Esophagus muscularis mucosa (tissue), 4 donors: ENCODE results near the gene RAB15. TPM values are rescaled to one million over a fixed set of nuclear protein-coding genes. Genes with fewer than 3 reads are reported as not detected.

Experiments used
- DNase-seq: peaks from one replicate; pipeline ENCODE4 v3.0.0-alpha.2; 2017; ENCODE audit errors: extremely low spot score
- H3K27ac ChIP-seq, 4 donors: fragments of 200-600 bp; sonication (generic); replicated peaks in 1 of 4; 1 replicate in 3 of 4; 2 replicates in 1 of 4; pipeline ENCODE4 v1.5.1; 2016 to 2019; ENCODE audit warnings: mild to moderate bottlenecking in 1 of 4
- H3K27me3 ChIP-seq, 4 donors: fragments of 200-600 bp; sonication (generic); one replicate each; pipeline versions ENCODE4 v1.5.1 to v1.6.0; 2016 to 2019
- H3K36me3 ChIP-seq, 4 donors: fragments of 200-600 bp; sonication (generic); one replicate each; pipeline ENCODE4 v1.5.1; 2016 to 2019
- H3K4me1 ChIP-seq, 4 donors: fragments of 200-600 bp; sonication (generic); one replicate each; pipeline ENCODE4 v1.5.1; 2016 to 2019
- H3K4me3 ChIP-seq, 4 donors: fragments of 200-600 bp; sonication (generic); 1 replicate in 2 of 4; 2 replicates in 2 of 4; pipeline ENCODE4 v1.5.1; 2016 to 2019; ENCODE audit warnings: mild to moderate bottlenecking in 4 of 4, moderate library complexity in 1 of 4
- H3K9me3 ChIP-seq, 4 donors: fragments of 200-600 bp; sonication (generic); 1 replicate in 3 of 4; 2 replicates in 1 of 4; pipeline ENCODE4 v1.5.1; 2016 to 2019
- EP300 ChIP-seq: sonication (generic); formaldehyde crosslinking; IDR thresholded peaks from one replicate; pipeline ENCODE4 v1.6.1; 2017; ENCODE audit warnings: antibody characterized with exemption
- POLR2A ChIP-seq: fragments of 450-650 bp; IDR thresholded peaks from one replicate; pipeline ENCODE4 v1.6.1; 2017; ENCODE audit warnings: antibody characterized with exemption, moderate library complexity, mild to moderate bottlenecking, low read depth
- POLR2AphosphoS5 ChIP-seq, 2 donors: sonication (generic); formaldehyde crosslinking; IDR thresholded peaks; one replicate each; pipeline ENCODE4 v1.6.1; 2017; ENCODE audit warnings: antibody characterized with exemption in 2 of 2
- WGBS: methylation state at CpG from one replicate; pipeline ENCODE4 v1.1.5; 2018; 5-methylcytosine and 5-hydroxymethylcytosine counted together
- intact Hi-C: fragments of 100-400 bp; cut with DNase I; formaldehyde crosslinking; loops from one replicate; pipeline ENCODE4 v1.15.1; 2023
- total RNA-seq, 4 donors: library from RNA; depleted of rRNA; stranded (reverse); fragments of >200 nt; gene quantifications; one replicate each; pipeline versions ENCODE4 v1.1.0 to v1.2.1, GENCODE V29; 2016
- TF ChIP-seq, protein P1 (sequence below), 3 experiments: fragments of 200-600 bp in 2 of 3; fragments of 450-650 bp in 1 of 3; sonication (generic) in 2 of 3; IDR thresholded peaks; one replicate each; pipeline ENCODE4 v1.5.1; 2017 to 2019; ENCODE audit warnings: antibody characterized with exemption in 3 of 3, mild to moderate bottlenecking in 2 of 3, moderate library complexity in 1 of 3

The RAB15 gene
- total RNA-seq, 4 donors from 2014 or later, result 3.7 to 11.4 (median 7.1) TPM

DNA sequence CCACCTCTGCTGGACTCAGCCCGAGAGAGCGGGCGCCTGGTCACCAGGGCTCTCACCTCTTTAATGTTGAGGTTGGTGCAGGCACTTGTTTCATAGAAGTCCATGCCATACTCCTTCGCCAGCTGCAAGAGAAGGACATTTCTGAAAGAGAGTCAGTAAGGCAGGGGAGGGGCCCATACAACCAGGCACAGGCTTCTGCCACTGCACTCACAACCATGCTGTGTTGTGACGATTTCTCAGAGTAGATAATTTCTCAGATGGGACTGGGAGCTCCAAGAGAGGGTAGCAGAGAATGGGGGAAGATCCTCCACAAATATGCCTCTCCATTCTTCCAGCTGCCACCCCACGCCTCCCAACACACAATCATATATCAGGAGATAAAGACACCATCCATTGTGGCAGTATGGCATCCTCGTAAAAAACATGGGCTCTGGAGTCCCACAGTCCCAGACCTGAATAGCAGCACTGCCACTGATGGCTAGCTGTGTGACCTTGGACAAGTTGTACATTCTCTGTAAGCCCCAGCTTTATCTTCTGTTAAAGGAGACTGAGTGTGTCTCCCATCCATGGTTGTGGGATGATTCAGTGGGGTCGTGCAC, 23.4 kb downstream of the RAB15 start:
- Histone ChIP-seq H3K4me1 (peaks cover 0 to 7% (median 2%) of the 10 kb centered on the region in 4 donors), H3K27ac (no peak overlapping the region), H3K27me3 (no peaks in the 10 kb centered on the region), H3K4me3 (no peak overlapping the region), H3K9me3 (no peaks in the 10 kb centered on the region), H3K36me3 (peaks cover 0 to 68% (median 39%) of the 10 kb centered on the region in 4 donors)
- intact Hi-C loops, result no loop called here
- no peak for DNase-seq
- TF ChIP-seq POLR2A, result no peak
- TF ChIP-seq, protein P1, sequence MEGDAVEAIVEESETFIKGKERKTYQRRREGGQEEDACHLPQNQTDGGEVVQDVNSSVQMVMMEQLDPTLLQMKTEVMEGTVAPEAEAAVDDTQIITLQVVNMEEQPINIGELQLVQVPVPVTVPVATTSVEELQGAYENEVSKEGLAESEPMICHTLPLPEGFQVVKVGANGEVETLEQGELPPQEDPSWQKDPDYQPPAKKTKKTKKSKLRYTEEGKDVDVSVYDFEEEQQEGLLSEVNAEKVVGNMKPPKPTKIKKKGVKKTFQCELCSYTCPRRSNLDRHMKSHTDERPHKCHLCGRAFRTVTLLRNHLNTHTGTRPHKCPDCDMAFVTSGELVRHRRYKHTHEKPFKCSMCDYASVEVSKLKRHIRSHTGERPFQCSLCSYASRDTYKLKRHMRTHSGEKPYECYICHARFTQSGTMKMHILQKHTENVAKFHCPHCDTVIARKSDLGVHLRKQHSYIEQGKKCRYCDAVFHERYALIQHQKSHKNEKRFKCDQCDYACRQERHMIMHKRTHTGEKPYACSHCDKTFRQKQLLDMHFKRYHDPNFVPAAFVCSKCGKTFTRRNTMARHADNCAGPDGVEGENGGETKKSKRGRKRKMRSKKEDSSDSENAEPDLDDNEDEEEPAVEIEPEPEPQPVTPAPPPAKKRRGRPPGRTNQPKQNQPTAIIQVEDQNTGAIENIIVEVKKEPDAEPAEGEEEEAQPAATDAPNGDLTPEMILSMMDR (IDR thresholded peaks at IDR 0.05), result no peak
- TF ChIP-seq EP300, result no peak
- TF ChIP-seq POLR2AphosphoS5 (IDR thresholded peaks at IDR 0.05), result no peak
- 90% methylated on average over 6 of the region's 8 CpGs for WGBS

DNA sequence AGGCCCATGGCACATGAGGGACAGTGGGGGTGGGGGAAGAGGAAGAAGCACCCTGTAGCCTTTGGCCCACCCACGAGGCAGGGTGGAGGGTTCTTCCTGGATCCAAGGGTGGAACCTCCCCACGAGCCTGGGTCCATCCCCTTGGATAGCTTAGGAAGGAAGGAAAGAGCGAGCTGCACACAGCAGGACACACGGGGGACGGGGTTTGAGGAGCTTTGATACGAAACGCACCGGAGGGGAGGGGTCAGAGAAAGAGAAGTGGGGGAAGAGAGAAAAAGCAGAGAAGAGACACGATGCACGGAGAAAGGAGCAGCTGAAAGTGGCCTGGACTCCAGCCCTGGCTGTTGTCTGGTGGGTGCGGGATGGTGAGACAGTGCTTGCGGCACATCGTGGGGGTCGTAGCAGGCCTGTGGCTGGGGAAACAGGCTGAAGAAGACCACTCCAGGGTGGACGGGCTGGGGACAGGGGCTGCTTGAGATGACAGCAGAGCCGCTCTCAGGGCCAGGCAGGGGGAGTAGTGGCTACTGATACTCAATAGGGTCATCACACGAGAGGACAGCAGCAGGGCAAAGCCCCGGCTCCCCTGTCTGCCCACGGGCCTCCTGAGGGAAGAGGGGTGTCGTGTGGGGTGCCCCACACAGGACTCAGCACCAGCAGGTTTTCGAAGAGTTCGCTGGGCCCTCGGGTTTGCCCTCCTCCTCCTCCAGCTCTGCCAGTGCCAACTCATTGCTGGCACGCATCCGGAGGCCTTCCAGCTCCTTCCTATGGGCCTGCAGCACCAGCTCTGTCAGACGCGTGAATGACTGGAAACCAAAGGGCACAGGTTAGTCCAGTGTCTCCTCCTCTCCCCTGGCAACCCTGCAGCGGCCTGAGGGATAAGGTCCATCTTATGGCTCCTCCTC, 24.2 kb downstream of the RAB15 start:
- H3K27ac ChIP-seq, result no peak overlapping the region
- H3K36me3 ChIP-seq, result peaks cover 0 to 75% (median 45%) of the 10 kb centered on the region in 4 donors
- 84% methylated on average over 26 of the region's 28 CpGs for WGBS
- no peak overlapping the region for H3K4me3 ChIP-seq
- no peak for DNase-seq
- H3K27me3 ChIP-seq, result no peaks in the 10 kb centered on the region
- peaks cover 0 to 7% (median 2%) of the 10 kb centered on the region in 4 donors for H3K4me1 ChIP-seq
- TF ChIP-seq, protein P1 (IDR thresholded peaks at IDR 0.05), result no peak
- TF ChIP-seq POLR2A, result no peak
- TF ChIP-seq POLR2AphosphoS5 (IDR thresholded peaks at IDR 0.05), result no peak
- TF ChIP-seq EP300, result no peak
- no peaks in the 10 kb centered on the region for H3K9me3 ChIP-seq
- intact Hi-C loops, result no loop called here

DNA sequence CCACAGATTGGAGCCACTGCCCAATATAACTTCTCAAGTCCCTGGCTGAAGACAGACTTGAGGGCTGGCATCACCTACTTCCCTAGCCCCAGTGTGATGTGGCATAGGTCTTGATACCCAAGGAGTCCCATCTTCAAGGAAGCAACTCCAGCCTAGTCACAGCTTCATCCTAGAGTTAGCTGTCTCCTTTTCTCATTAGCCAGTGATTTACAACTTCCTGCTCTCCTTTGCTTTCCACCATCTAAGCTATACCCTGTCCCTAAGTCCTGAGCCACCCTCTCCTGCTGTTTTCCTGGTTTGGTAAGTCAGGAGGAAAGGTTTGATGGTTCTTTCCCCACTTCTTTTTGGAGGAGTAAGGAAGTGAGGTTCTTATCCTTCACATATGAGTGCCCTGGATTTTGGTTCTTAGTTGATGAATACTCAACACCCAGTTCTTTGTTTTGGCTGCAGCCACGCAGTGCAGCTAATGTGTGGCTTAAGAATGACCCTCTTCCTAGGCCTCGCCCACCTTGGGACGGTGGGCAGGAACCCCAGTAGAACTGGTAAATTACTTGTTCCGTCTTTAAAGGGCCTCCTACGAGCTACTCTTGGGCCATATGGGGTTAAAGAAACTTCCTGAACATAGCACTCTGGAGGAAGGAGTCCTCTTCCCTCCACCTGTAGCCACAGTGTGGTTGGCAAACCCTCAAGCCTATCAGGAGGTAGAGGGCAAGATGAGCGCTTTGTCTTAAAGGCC, 25.7 kb downstream of the RAB15 start:
- DNase-seq, result no peak
- intact Hi-C loops, result no loop called here
- WGBS, result 81% methylated on average over 6 of the region's 6 CpGs

DNA sequence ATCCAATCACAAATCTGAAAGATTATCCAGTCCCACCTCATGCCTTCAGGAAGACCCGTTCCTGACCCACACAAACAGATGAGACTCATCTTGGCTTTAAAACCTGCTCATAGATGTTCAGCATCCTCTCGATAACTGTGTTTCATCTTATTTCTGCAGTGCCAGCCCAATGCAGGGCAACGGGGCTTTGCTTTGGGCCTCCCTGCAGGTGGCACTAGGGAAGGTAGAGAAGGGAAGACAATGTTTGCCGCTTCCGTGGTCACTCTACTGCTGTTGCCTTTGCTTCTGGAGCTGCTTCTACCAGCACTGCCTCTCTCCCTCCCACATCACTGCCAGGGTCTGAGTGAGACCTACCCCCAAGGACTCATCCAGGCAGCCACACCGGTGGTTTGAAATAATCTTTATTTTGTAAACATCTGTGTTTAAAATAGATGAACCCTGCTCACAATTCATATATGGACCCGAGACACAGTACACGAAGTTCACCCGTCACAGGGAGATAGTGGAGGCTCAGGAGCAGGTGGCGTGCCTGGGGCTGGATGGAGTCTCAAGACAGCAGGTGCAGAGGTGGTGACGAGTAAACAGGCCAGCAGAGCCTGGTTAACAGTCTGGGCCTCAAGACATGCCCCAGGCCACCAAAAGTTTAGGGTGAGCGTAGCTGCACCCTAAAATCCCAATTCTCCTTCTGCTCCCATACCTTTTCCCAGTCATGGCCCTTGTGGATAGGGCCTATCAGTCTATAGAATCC, 26.5 kb downstream of the RAB15 start:
- Histone ChIP-seq H3K4me1 (no peaks in the 10 kb centered on the region), H3K27me3 (no peaks in the 10 kb centered on the region), H3K27ac (no peak overlapping the region), H3K9me3 (no peaks in the 10 kb centered on the region), H3K4me3 (no peak overlapping the region), H3K36me3 (peaks cover 0 to 79% (median 43%) of the 10 kb centered on the region in 4 donors)
- WGBS, result 95% methylated on average over 12 of the region's 12 CpGs
- DNase-seq, result peak; percentile 60
- intact Hi-C loops, result no loop called here
- no peak for TF ChIP-seq POLR2A

More for the DNA sequence above, 25.7 kb downstream of the RAB15 start:
- Histone ChIP-seq H3K4me1 (peaks cover 0 to 3% (median 0%) of the 10 kb centered on the region in 4 donors), H3K27ac (no peak overlapping the region), H3K27me3 (no peaks in the 10 kb centered on the region), H3K4me3 (no peak overlapping the region), H3K36me3 (peaks cover 0 to 84% (median 46%) of the 10 kb centered on the region in 4 donors), H3K9me3 (no peaks in the 10 kb centered on the region)
- TF ChIP-seq POLR2AphosphoS5 (IDR thresholded peaks at IDR 0.05) (no peak), POLR2A (no peak), EP300 (no peak)
- TF ChIP-seq, protein P1 (IDR thresholded peaks at IDR 0.05), result no peak
